Stimulated activated CD4-positive, alpha-beta T cell treated with anti-CD3 and anti-CD28 coated beads, TNF-alpha, amount 100 ng/mL, for 4 hours (primary cell): ENCODE measurements around the gene SH2D5.
A peak's percentile ranks its signal among the peaks of the same experiment; 100 is the strongest.

ENCODE experiments used
- DNase-seq, 3 experiments: peaks; one replicate each; pipeline ENCODE4 v3.0.0-alpha.2; 2020; ENCODE audit warnings: low read depth in 3 of 3

Gene SH2D5

DNA sequence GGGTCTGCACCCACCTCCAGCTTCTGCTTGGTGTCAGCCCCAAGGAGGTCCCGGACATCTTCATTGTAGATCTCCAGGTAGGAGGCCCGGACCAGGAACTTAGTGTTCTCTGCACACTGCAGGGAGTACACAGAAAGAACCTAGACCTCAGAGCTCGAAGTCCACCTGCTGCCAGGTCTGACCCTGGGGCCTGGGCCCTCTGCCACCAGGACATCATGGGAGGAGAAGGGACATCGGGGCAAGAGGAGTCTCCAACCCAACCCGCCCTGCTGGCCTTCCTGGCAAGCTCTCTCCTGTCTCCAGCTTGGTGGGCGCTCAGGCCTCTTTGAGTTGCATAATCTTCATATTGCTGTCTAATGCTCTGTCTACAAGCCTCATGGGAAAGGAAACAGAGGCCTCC is 19.1 kb downstream of the SH2D5 start:
- DNase-seq = no peak

DNA sequence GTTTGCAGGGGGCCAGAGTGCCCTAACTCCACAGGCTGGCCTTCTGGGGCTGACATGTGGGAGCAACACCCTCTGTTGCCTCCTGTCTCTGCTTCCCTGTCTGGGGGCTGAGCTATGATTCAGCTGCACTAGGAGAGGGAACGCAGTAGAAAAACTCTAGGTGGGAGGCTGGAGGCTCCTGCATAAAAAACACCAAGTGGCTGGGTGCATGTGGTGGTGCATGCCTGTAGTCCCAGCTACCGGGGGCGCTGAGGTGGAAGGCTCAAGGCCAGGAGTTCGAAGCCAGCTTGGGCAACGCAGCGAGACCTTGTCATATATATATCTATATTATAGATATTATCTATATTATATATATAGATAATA is 20.3 kb downstream of the SH2D5 start:
- DNase-seq = no peak

DNA sequence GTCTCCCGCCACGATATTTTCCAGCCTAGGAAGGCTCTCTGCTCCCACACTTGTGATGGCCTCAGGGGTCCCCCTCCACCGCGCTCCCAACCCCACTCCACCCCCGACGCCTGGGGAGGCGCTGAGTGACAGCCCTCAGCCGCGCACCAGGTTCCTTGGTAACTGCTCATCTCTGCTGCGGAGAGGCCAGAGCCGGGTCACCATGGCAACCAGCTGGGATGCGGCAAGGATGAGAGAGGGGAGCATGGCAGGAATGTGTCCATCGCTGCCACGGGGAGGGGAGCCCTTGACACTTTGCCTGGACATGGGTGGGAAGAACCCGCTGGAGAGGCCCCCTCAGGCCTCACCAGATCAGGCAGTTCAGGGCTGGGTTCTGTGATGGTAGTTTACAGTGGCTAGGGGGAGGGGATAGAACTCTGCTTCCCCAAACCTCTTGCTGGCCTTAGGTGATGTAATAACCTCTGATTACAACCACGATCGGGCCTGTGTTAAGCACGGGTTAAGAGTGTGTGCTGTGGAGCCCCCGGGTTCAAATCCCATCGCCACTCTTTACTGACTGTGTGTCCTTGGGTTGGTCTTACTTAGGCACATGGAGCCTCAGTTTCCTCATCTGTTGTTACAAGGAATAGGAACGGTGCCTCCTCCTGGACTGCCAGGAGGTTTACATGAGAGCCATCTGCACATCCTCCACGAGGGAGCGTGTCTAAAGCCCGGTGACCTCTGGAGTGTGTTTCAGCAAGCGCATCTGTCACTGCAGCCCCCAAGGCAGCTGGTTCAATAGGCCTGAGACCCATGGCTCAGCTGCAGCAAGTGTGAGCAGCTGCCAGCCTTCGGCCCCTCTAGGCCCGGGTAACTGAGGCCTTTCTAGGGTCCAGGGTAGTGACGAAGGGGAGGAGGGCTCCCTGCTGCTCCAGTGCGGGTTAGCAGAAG is 21.0 kb downstream of the SH2D5 start:
- no peak for DNase-seq

DNA sequence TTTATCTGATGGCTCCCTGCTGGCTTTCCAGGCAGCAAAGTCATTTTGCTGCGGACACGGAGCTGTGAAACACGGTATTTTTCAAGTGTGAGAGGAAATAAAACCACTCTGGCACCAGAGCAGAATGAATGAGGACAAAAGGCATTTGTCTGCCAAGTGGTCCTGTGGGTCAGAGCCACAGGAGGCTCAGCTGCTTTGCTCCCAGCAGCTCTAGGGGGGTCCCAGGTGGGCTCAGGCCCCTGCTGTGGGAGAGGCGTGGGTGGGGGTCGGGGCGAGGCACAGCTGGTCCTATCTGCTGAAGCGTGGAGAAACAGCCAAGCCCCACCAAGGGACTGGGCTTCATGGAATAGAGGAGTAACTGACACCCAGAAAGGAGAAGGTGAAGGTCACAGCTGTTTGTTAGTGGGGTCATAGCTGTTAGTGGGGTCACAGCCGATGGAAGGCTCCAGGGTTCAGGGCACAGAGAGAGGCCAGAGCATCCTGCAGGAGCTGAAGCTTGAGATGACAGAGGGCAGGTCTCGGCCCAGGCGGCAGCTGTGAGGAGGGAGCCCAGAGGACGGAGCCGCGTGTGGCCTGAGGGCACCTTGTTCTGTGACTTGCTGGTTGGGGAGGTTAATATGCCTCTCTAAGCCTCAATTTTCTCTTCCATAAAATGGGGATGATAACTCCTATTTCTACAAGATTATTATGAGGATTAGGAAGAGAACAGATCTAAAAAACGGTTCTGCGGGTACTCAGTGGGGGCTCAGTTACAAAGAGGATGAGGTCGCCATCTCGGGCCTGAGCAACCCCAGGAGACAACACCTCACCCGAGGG is 21.8 kb downstream of the SH2D5 start:
- no peak for DNase-seq

DNA sequence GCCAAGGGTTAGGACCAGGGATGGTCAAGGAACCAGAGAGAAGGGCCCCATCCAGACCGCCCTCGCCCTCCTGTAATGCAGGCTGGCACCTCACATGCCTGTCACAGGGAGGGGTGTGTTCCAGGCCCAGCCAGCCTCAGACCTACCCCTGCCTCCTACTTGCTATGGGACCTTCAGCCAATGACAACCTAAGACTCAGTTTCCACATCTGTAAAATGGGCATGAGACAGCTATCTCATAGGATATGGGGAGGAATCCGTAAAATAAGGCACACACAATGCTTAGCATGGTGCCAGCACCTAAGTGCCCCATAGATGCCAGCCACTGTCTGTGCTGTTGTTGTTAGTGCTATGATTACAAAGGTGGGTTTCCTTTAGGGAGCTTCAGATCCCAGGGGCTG is 22.6 kb downstream of the SH2D5 start:
- no peak for DNase-seq

DNA sequence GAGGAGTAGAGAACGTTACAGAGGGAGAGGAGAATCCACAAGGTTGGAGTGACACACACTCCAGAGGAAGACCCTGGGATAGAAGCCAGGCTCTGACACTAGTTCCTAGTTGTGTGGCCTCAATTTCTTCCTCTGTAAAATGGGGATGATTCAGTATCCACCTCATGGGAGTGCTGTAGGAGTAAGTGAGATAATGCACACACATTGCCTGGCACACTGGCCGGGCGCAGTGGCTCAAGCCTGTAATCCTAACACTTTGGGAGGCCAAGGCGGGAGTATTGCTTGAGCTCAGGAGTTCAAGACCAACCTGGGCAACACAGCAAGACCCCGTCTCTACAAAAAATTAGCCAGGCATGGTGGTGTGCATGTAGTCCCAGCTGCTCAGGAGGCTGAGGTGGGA is 23.6 kb downstream of the SH2D5 start:
- no peak for DNase-seq

DNA sequence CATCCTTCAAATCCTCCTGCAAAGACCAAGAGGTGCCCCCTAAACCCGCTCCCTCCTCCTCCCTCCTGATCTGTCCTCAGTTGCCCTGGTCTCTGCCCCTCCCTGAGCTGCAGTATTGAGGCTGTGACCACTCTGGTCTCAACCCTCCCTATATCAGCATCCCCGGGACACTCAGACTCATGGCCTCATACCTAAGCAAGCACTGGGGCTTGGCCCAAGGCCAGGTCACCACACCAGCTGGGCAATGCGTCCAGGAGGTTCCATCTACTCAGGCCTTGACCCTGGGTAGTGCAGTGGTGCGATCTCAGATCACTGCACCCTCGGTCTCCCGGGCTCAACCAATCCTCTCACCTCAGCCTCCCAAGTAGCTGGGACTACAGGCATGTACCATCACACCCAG is 24.4 kb downstream of the SH2D5 start:
- DNase-seq = no peak

DNA sequence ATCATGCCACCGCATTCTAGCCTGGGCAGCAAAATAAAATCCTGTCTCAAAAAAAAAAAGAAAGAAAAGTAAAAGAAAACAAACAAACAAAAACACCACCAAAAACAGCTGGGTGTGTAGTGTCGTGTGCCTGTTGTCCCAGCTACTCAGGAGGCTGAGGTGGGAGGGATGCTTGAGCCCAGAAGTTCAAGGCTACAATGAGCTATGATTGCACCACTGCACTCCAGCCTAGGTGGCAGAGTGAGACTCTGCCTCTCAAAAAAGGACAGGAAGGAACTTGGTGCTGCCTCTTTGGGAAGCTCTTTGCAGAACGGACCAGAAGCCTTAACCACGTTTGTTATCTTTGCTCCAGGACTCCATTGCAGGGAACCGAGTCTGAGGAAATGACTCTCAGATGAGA is 25.7 kb downstream of the SH2D5 start:
- DNase-seq = no peak

DNA sequence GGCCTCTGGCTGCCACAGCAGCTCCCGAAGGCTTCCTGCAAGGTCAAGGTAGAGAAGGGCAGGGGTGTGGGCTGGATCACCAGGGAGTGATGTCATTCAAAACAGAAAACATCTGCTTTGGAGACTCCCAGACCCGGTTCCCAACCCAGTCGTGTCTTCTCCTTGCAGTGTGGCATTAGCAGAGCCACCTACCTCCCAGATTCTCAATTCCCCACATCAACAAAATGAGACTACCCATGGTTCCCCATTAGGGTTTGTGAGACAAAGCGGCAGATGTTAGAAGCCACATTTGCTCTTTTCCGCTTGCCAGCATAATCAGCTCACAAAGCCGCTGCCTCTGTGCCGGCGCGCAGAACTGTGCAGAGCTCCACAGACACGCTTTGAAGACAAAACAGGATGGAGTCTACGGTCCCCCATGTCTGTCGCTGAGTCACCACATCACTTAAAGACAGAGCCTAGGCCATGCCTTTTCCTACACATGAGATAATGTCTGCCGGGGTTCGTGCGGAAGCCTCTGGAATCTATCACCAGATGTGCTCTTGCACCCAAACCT is 27.2 kb downstream of the SH2D5 start:
- DNase-seq = no peak

DNA sequence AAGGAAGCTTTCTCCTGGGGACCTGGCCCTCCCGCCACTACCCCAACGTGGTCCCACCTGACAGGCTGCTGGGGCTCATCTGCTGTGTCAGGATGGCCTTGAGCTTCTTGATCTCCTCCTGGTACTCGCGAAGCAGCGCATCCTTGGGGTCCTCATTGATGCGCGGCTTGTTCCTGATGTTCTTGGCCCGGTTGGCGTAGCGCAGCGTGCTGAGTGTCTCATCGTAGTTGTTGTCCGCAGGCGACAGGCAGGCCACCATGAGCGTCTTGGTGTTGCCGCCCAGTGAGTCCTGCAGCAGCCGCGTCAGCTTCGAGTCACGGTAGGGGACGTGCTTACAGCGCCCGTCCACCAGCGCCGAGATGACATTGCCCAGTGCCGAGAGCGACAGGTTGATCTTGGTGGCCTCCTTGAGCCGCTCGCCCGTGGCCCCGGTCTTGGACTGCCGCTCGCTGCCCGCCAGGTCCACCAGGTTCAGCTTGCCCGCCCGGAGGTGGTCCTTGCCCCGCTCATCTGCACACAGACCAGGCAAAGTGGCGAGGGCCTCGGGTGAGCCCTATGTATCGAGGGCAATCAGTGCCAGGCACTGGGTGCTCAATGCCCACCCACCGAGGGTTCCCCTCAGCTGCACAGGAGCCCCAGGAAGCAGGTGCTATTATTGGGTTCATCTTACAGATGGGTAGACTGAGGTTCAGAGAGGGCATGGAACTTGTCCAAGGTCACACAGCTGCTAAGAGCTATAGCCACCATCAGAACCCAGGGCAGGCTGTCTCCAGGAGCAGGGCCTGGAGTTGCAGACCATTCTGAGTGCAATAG is 27.9 kb downstream of the SH2D5 start:
- no peak for DNase-seq

DNA sequence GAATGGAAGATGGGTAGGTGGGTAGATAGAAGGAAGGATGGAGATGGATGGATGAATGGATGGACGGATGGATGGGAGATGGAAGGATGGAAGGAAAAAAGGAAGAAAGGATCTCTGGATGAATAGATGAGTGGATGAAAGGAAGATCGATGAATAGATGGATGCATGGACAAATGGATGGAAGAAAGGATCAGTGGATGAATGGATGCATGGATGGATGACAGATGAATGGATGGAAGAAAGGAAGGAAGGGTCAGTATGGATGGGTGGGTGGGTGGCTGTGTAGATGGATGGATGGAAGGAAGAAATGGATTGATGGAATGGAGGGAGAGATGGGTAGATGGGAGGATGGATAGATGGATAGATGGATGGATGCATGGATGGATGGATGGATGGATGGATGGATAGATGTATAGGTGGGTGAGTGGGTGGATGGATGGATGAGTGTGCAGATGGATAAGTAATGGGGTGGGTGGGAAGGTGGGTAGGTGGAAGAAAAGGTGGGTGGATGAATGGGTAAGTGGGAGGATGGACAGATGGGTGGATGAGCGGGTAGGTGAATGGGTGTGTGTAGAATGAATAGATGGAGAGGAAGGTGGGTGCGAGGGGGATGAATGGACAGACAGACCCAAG is 29.3 kb downstream of the SH2D5 start:
- DNase-seq = no peak

DNA sequence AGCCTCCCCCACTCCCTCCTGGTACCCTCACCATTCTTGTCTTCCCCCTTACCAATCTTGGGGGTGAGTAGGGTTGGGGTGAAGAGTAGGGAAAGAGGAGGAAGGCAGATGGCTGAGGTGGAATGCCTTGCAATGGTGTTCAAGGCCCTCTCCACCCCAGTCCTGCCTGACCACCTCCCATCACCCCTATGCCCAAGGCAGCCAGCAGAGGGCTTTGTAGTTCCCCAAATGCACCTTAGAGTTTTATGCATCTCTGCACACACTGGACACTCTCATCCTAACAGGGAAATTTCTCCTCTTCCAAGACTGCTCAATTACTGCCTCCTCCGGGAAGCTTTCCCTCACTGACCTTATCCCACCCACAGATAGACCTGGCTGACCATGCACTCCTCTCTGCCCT is 30.1 kb downstream of the SH2D5 start:
- no peak for DNase-seq

DNA sequence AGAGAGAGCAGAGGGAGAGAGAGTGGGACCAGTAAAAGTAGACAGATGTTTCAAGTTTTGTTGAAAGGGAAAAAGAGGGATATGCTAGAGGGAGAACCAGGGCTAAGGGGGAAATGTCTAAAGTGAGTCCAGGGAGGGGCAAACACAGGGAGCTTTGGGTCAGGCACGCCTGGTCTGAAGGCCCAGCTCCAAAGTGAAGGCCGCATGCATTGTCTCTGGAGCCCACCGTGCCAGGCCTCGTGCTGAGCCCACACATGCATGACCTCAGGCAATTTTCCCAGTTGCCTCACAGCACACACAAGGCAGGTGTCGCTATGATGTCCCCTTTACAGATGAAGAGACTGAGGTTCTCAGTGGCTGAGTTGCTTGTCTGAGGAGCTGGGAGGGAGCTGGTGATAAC is 30.7 kb downstream of the SH2D5 start:
- no peak for DNase-seq

DNA sequence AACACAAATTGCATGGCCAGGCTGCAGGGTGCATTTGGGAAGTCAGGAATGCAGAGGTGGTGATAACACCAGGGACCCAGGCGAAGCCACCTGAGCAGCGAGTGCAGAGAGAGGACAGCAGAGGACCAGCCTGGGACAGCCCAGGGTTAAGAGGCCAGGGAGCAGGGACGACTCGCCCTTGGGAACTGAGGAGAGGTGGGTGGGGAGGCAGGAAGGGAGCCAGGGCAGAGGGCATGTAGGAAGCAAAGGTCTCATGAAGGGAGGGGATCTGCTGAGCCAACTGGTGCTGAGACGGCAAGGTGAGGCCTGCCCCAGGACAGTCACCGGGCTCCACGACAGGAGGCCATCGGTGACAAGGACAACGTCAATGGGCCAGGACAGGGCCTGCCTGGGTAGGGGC is 31.1 kb downstream of the SH2D5 start:
- DNase-seq = no peak

DNA sequence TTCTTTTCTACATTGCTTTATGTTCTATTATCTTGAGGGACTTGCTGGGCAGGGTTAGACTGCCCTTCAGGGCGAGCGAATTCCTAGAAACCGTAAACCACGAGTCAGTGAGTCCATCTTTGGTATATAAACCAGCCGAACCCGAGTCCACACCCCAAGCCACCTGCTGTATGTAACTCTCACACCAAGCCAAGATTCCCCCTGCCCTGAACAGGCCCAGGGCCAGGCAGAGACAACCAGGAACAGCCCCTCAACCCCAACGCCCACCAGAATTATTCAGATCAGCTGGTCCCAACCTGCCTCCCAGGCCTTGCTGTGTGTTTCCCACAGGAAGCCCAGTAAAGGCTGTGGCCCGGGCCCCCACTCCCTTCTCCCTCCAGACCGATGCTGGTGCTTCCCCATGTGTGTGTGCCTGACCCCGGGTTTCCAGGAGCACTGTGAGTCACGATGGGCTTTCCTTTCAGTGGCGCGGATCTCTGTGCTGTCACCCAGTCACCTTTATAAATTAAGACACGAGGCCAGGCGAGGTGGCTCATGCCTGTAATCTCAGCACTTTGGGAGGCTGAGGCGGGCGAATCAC is 31.8 kb downstream of the SH2D5 start:
- DNase-seq = no peak

DNA sequence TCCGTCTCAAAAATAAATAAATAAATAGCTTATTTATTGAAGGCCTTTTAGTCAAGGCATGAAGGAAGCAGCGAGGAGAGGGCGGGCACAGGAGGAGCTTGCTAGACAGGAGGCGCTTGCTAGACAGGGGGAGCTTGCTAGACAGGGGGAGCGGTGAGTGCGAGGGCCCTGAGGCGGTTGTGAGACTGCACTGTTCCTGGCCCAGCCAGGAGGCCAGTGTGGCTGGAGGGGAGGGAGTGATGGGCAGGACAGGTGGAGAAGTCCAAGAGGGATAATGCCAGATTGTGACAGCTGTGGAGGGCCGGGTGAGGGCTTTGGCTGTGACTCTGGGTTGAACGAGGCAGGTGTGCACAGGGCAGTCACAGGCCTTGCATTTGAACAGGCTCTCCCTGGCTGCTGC is 32.9 kb downstream of the SH2D5 start:
- DNase-seq = no peak

DNA sequence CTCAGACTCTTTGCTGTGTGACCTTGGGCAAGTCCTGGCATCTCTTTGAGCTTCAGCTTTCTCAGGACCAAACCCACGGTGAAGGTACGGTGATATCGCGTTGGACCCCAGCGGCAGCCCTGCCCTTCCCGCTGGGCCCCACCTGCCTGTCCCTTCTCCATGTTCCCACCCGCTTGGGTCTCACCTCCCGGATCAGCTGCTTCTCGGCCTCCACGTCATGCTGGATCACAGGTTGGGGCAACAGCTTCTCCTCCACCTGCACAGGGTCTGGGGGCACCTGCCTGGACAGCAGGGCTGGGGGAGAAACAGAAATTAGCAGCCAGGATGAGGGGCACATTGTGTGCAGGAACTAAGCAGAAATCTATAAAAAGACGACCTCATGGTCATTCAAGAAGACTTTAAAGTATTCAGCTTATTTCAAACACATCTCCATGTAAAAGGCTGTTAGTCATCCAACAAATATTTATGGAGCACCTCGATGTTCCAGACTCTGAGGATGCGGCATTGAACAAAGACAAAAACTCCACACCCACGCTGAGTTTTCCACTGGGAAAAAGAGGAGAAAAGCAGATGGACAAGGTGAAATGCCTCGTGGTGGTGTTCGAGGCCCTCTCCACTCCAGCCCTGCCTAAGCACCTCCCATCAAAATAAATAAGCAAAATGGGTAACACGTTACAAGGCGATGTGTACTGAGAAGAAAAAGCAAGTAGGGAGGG is 34.1 kb downstream of the SH2D5 start:
- DNase-seq = no peak

DNA sequence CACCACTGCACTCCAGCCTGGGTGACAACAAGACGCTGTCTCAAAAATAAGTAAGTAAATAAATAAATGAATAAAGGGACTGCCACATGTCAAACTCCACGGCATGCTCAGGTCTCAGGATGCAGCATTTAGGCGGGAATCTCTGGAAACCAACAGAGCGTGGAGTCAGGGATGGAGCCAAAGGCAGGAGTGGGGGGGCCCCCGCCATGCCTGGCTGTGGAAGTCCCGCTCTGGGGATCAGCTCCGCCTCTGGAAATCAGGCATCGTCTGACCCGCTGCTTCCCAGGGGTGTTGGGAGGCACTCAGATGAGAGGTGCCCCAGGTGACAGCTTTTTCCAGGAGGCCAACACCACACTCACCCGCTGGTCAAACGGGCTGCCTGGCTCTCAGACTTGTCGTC is 34.9 kb downstream of the SH2D5 start:
- DNase-seq = no peak

DNA sequence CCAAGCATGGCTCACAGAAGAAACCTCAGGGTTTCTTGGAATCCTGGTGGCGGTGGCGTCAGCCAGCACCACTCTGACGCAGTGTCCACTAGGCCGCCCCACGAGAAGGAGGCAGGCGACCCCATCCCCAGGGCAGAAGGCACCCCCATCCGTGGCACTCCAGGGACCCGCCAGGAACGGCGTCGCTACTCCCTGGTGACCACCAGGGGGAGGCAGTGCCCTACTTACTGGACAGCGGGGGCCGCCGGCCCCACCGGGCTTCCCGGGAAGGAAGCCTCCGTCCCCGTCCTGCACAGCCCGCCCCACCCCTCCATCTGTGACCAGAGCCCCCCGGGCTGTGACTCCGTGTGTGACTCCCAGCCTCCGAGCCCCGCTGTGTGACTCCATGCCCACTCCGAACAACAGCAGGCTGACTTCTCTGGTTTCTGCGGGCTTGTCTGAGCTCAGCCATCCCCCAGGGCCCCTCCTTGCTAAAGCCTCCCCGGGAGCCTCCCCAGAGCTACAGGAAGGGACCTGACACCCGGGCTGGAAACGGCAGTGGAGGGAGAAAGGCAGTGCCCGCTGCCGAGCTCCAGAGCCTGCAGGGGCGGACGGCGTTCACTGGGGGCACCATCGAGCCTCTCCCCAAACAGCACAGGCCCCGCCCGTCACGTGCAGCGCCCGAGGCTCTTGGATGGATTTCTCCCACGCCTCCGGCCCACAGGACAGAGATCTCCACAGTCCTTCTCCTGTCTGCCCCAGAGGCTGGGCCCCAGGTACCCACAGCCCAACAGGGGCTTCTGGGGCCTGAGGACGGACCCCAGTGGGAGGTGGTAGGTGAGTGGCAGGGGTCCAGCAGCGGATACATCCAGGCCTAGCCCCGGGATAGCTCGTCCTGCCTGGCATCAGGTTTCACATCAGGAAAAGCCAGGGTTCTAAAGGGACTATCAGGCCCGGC is 35.8 kb downstream of the SH2D5 start:
- DNase-seq = peak; percentile 40 to 53 (median 50)
